Aorta (tissue), 5 donors: ENCODE measurements around the gene OLA1. TPM values are rescaled to one million over a fixed set of nuclear protein-coding genes. Genes with fewer than 3 reads are reported as not detected.

Experiments
- ATAC-seq: fragments of 200-7000 bp; cut with Tn5 transposase; one replicate; pipeline ENCODE4 v1.9.1; 2022; ENCODE audit warnings: moderate library complexity; ENCODE audit not compliant: low FRiP score
- DNase-seq, 2 donors: peaks; one replicate each; pipeline ENCODE4 v3.0.0-alpha.2; 2020
- H3K27ac ChIP-seq, 2 donors: one replicate each; pipeline ENCODE4 v1.5.1; 2013; ENCODE audit warnings: low read length in 2 of 2, mild to moderate bottlenecking in 2 of 2, moderate library complexity in 2 of 2, control low read depth in 1 of 2, inconsistent platforms in 1 of 2, low read depth in 1 of 2
- H3K27me3 ChIP-seq, 2 donors: one replicate each; pipeline ENCODE4 v1.6.1; 2013; ENCODE audit warnings: control low read depth in 1 of 2, low read length in 1 of 2, mild to moderate bottlenecking in 1 of 2, moderate library complexity in 1 of 2; ENCODE audit not compliant: insufficient read depth in 2 of 2, control insufficient read depth in 1 of 2
- H3K36me3 ChIP-seq, 2 donors: one replicate each; pipeline ENCODE4 v1.6.1; 2013; ENCODE audit warnings: control low read depth in 1 of 2, low read length in 1 of 2, mild to moderate bottlenecking in 1 of 2; ENCODE audit not compliant: insufficient read depth in 2 of 2, control insufficient read depth in 1 of 2
- H3K4me1 ChIP-seq, 2 donors: one replicate each; pipeline ENCODE4 v1.6.1; 2013; ENCODE audit warnings: low read length in 2 of 2, control low read depth in 1 of 2, mild to moderate bottlenecking in 1 of 2, moderate library complexity in 1 of 2; ENCODE audit not compliant: insufficient read depth in 2 of 2, control insufficient read depth in 1 of 2
- H3K4me3 ChIP-seq, 2 donors: one replicate each; pipeline ENCODE4 v1.5.1; 2013; ENCODE audit warnings: low read length in 2 of 2, control low read depth in 1 of 2, mild to moderate bottlenecking in 1 of 2
- H3K9me3 ChIP-seq: one replicate; pipeline ENCODE4 v1.6.1; 2013; ENCODE audit warnings: mild to moderate bottlenecking, low read length; ENCODE audit not compliant: control insufficient read depth
- WGBS, 2 donors: extraction: QIAGEN DNeasy Blood & Tissue Kit; methylation state at CpG; one replicate each; pipeline ENCODE4 v1.1.7; 2013; 5-methylcytosine and 5-hydroxymethylcytosine counted together
- intact Hi-C, 2 donors: fragments of 100-400 bp; cut with DNase I; formaldehyde crosslinking; loops; one replicate each; pipeline versions ENCODE4 v1.14.2 to v1.15.0; 2022
- polyA plus RNA-seq, 2 donors: library from polyadenylated mRNA; stranded (reverse); fragments of 200-250 nt; gene quantifications; one replicate each; pipeline ENCODE4 v1.2.3, GENCODE V29; 2013
- total RNA-seq, 2 donors: library from RNA; stranded (reverse); fragmentation: NEBNext Ultra II Directional; extraction: Animal tissue kit (Norgen Biotek cat#: 25700); gene quantifications; one replicate each; pipeline ENCODE4 v1.2.1, GENCODE V29; 2021
- donor health status: healthy with polysubstance abuse.
- donor health status: Bipolar disorder and iron deficiency.
- donor health status: DM: no; HTN: no; CAD: no.
- donor health status: DM: no; HTN: no; CAD: no.
- donor health status: DM: yes; HTN: yes; CAD: no.

OLA1 gene
- total and polyA plus RNA-seq, 4 donors, result 45.2 to 64.0 (median 54.3) TPM

DNA sequence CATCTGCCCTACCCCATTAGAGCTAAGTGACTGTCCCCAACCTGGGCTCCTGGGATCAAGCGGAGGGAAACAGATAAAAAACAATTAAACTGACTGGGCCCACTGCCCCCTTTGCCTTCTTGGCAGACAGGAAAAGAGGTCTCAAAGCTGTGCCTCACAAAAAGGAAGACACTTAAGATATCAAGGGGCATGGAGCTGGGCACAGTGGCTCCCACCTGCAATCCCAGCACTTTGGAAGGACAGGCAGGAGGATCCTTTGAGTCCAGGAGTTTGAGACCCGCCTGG lies 208.0 kb downstream of the OLA1 start:
- ATAC-seq (no peak), DNase-seq (no peak)
- no peaks in the 10 kb centered on the region for H3K36me3 ChIP-seq
- H3K27me3 ChIP-seq, result no peaks in the 10 kb centered on the region
- H3K9me3 ChIP-seq, result no peaks in the 10 kb centered on the region
- WGBS, 2 donors, result 95 to 97% methylated on average over 2 of the region's 2 CpGs
- H3K4me1 ChIP-seq, result no peaks in the 10 kb centered on the region
- H3K4me3 ChIP-seq, result no peak overlapping the region
- no peak overlapping the region for H3K27ac ChIP-seq
- intact Hi-C loops, result loop anchor here (5.0 to 10.0 kb wide), 3 partner anchors 53 to 636 kb away; no protein-coding TSS in a partner anchor

DNA sequence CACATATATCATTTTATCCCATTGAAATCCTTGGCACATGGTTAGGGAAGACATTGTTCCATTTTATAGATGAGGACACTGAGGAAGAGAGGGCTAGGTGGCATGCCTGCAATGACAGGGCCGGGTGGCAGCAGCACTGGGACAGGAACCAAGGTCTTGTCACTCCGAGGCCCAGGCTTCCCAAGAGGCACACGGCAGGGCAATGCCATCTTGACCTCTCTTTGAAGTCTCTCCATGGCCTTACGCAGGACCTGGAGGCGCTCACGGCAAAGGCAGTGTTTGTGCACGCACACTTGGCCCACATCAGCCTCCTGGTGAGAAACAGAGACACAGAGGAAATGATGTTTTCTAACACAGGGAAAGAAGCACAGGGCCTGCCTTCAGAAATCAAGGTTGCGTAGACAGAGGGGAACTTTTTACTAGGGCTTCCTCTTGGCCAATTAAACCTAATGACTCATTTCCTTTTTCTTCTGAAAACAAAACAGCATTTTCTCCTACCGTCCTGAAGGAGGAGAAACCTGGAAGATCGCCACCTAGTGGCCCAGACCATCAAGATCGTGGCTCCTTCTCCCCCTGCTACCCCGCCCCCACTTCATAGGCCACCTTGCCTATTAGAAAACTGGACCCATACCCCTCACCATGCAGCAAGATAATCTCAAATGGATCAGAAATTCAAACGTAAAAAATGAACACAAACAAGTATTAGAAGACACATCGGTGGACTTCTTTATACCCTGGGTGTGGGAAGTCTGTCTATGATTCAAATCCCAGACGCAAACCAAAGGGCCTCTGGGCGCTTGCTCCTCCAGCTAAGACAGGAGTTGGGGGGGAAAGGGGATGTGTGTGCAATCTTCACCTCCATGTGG lies 208.5 kb downstream of the OLA1 start:
- no peak overlapping the region for H3K4me3 ChIP-seq
- H3K27ac ChIP-seq, result peak overlapping the region in 1 of 2 donors; percentile 94
- H3K27me3 ChIP-seq, result no peaks in the 10 kb centered on the region
- DNase-seq, result peak; percentile 94 to 95
- 15 to 17% methylated on average over 16 of the region's 16 CpGs for WGBS, 2 donors
- no peaks in the 10 kb centered on the region for H3K9me3 ChIP-seq
- no peaks in the 10 kb centered on the region for H3K4me1 ChIP-seq
- peak; percentile 86 for ATAC-seq
- intact Hi-C loops, result loop anchor here (1.0 to 10.0 kb wide), 6 partner anchors 47 to 635 kb away; no protein-coding TSS in a partner anchor
- no peaks in the 10 kb centered on the region for H3K36me3 ChIP-seq

DNA sequence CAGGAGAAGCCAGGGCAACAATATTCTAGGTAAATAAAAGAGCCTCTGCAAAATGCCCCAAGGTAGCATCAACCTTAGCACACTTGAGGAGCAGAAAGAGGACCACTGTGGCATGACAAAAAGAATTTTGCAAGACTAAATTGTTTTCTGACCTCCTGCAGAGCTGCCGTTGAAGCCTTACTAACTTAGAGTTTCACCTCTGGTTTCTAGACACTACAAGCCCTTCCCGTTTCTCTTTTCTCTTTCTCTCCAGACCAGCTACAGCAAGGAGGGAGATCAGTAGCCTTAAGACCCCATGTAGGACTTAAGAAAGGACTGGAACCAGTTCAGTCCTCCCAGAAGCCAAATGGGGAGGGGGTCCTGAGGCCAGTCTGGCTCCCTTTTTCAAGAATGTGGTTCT lies 209.9 kb downstream of the OLA1 start:
- WGBS, 2 donors, result 80 to 100% methylated on average over 2 of the region's 2 CpGs
- H3K27ac ChIP-seq, result no peak overlapping the region
- ATAC-seq, result no peak
- no peaks in the 10 kb centered on the region for H3K9me3 ChIP-seq
- no peak for DNase-seq
- H3K36me3 ChIP-seq, result no peaks in the 10 kb centered on the region
- intact Hi-C loops, result loop anchor here (5.0 to 10.0 kb wide), 2 partner anchors 46 to 154 kb away; no protein-coding TSS in a partner anchor
- H3K27me3 ChIP-seq, result no peaks in the 10 kb centered on the region
- no peak overlapping the region for H3K4me3 ChIP-seq
- no peaks in the 10 kb centered on the region for H3K4me1 ChIP-seq

DNA sequence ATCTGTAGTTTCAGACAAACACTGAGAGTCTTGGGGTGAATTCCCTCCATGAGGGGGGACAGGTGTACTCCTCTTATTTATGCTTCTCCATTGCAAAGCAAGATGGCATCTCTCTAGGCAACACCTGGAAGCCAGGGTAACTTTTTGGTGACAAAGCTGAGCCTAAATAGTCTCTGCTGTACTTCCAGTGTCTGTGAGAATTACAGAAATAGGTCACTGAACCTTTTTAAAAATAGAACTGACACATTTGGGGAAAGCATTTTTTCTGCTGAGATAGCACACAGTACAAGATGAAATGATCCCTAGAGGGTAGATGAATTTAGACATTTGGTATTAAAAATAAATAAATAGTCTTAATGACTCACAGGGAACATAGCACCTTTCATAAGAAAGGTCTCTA lies 211.5 kb downstream of the OLA1 start:
- Histone ChIP-seq H3K27me3 (no peaks in the 10 kb centered on the region), H3K27ac (peak overlapping the region in 1 of 2 donors; percentile 29), H3K9me3 (no peaks in the 10 kb centered on the region), H3K36me3 (no peaks in the 10 kb centered on the region), H3K4me3 (no peak overlapping the region), H3K4me1 (no peaks in the 10 kb centered on the region)
- DNase-seq (no peak), ATAC-seq (no peak)
- intact Hi-C loops, result loop anchor here (5.0 to 10.0 kb wide), 2 partner anchors 45 to 152 kb away; no protein-coding TSS in a partner anchor

DNA sequence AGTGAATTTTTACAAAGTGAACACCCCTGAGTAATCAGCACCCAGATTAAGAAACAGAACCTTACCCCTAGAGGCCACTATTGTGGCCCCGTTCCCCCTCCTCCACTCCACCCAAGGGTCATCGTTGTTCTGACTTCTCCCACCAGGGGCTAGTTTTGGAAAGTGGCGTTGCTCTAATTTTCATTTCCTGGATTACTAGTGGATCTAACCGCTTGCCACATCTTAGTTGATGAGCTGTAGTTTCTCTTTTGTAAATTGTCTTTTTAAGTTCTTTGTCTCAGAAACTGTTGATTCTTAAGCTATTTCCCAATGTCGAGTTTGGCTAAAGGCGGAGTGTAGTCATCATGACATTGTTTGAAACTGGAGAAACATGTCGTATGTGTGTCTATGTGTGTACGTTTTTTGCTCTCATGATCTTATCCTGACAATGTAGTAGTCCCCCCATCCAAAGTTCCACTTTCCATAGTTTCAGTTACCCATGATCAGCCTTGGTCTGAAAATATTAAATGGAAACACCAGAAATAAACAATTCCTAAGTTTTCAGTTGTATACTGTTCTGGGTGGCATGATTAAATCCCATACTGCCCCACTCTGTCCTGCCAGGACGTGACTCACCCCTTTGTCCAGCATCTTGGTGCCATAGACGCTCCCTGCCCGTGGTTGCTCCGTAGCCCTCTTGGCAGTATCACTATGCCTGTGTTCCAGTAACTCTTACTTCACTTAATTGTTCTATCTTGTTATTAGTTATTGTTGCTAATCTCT lies 212.2 kb downstream of the OLA1 start:
- H3K4me3 ChIP-seq, result no peak overlapping the region
- 33 to 35% methylated on average over 12 of the region's 12 CpGs for WGBS, 2 donors

DNA sequence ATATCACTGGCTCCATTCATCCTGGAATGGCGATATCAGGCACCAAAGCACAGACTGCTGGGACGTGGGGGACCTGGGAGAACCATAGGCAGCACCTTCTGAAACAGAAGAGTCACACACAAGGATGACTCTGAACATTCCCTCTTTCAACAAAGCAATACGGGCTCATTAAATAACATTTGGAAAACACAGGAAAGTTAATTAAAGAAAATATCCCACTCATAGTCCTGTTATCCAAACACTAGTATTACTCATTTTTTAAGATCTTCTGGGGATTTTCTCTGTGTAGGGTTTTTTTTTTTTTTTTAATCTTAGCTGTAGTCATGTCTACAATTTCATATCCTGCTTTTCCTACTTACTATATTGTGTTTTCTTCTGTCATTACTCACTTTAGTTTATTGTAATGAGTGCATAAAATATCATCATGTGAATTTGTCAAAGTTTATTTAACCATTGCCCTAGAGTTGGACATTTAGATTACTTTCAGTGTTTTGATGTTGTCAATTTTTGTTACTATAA lies 213.2 kb downstream of the OLA1 start:
- H3K36me3 ChIP-seq, result no peaks in the 10 kb centered on the region
- no peaks in the 10 kb centered on the region for H3K27me3 ChIP-seq
- no peaks in the 10 kb centered on the region for H3K4me1 ChIP-seq
- no peak overlapping the region for H3K27ac ChIP-seq
- intact Hi-C loops, result loop anchor here (5.0 to 10.0 kb wide), 2 partner anchors 43 to 150 kb away; no protein-coding TSS in a partner anchor
- H3K4me3 ChIP-seq, result no peak overlapping the region
- no peak for ATAC-seq
- DNase-seq, result no peak
- no peaks in the 10 kb centered on the region for H3K9me3 ChIP-seq
- WGBS, 2 donors, result 79 to 80% methylated on average over 3 of the region's 3 CpGs

More for the DNA sequence above, 212.2 kb downstream of the OLA1 start:
- Histone ChIP-seq H3K4me1 (no peaks in the 10 kb centered on the region), H3K27me3 (no peaks in the 10 kb centered on the region), H3K27ac (peak overlapping the region; percentile 20 to 38), H3K36me3 (no peaks in the 10 kb centered on the region), H3K9me3 (no peaks in the 10 kb centered on the region)
- ATAC-seq (peak; percentile 79), DNase-seq (peak in 1 of 2 donors; percentile 78)
- intact Hi-C loops, result loop anchor here (5.0 to 10.0 kb wide), 2 partner anchors 44 to 151 kb away; no protein-coding TSS in a partner anchor

DNA sequence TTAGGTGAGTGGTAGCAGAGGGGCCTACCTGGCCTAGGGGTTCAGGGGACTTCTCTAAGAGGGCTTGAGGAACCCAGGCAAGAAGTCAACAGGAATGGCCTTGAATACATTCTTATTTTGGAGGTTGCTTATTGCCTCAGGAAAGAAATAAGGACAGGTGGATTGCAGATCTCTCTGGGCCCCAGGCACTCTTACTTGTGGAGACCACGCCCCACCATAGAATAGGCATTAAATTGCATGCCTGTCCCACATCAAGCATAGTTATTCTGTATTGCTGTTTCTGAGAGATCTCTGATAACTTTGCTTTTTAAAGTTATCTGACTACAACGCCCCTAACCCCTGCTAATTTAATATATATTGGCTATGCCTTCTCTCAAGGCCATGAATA lies 215.2 kb downstream of the OLA1 start:
- 95 to 96% methylated on average over 2 of the region's 2 CpGs for WGBS, 2 donors
- intact Hi-C loops, result loop anchor here (10.0 kb wide), 1 partner anchor 148 kb away; no protein-coding TSS in a partner anchor
- ATAC-seq, result no peak

DNA sequence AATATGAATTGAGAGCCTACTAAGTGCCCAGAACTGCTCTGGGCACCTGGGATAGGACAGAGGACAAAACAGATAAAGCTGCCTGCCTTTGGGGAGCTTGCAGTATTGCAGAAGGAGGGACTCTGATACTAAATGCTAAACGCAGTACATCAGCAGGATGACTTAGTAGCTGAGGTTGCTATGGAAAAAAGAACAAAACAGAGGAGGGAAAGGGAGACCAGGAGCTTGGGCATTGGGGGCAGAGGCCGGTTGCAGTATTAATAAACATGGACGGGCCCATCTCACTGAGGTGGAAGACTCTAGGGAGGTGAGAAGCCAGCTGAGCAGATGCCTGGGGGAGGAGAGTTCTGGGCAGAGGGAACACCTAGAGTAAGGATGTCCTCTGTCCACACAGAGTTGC lies 217.1 kb downstream of the OLA1 start:
- no peak overlapping the region for H3K4me3 ChIP-seq
- no peaks in the 10 kb centered on the region for H3K27me3 ChIP-seq
- no peak for DNase-seq
- no peaks in the 10 kb centered on the region for H3K9me3 ChIP-seq
- no peak for ATAC-seq
- H3K27ac ChIP-seq, result no peak overlapping the region
- intact Hi-C loops, result loop anchor here (10.0 kb wide), 1 partner anchor 146 kb away; no protein-coding TSS in a partner anchor
- H3K36me3 ChIP-seq, result no peaks in the 10 kb centered on the region
- H3K4me1 ChIP-seq, result no peaks in the 10 kb centered on the region
- 67 to 84% methylated on average over 3 of the region's 3 CpGs for WGBS, 2 donors

More for the DNA sequence above, 215.2 kb downstream of the OLA1 start:
- Histone ChIP-seq H3K36me3 (no peaks in the 10 kb centered on the region), H3K27ac (no peak overlapping the region), H3K9me3 (no peaks in the 10 kb centered on the region), H3K27me3 (no peaks in the 10 kb centered on the region), H3K4me3 (no peak overlapping the region), H3K4me1 (no peaks in the 10 kb centered on the region)
- DNase-seq, result no peak
